HG02884 (cell line): ENCODE data around the gene NFE2L1.

Experiments
- ATAC-seq: cut with Tn5 transposase; IDR thresholded peaks from one replicate; pipeline ENCODE4 v1.9.1; 2021; ENCODE audit warnings: mild to moderate bottlenecking, moderate library complexity; ENCODE audit not compliant: unreplicated experiment

Gene NFE2L1

GRCh38 chr17:48046296-48046695 lies 1.9 kb upstream of the NFE2L1 start:
- ATAC-seq, result no peak

GRCh38 chr17:48047113-48047740 lies 932 bp upstream of the NFE2L1 start:
- no peak for ATAC-seq

GRCh38 chr17:48048384-48049126 lies 396 bp downstream of the NFE2L1 start:
- peak; percentile 29 for ATAC-seq

- no peak for ATAC-seq
These were observed 3.1 kb downstream of the NFE2L1 start for GRCh38 chr17:48051283-48051682.

- no peak for ATAC-seq
These were observed 3.7 kb downstream of the NFE2L1 start for GRCh38 chr17:48051706-48052486.

GRCh38 chr17:48052956-48053757 lies 5.0 kb downstream of the NFE2L1 start:
- no peak for ATAC-seq

- no peak for ATAC-seq
These were observed 5.6 kb downstream of the NFE2L1 start for GRCh38 chr17:48053758-48054237.

GRCh38 chr17:48054238-48055185 lies 6.4 kb downstream of the NFE2L1 start:
- no peak for ATAC-seq

- no peak for ATAC-seq
These were observed 7.5 kb downstream of the NFE2L1 start for GRCh38 chr17:48055531-48056245.

- ATAC-seq, result no peak
These were observed 8.1 kb downstream of the NFE2L1 start for GRCh38 chr17:48056246-48056745.

GRCh38 chr17:48056879-48057278 lies 8.7 kb downstream of the NFE2L1 start:
- ATAC-seq, result no peak

- no peak for ATAC-seq
These were observed 9.5 kb downstream of the NFE2L1 start for GRCh38 chr17:48057626-48058025.

GRCh38 chr17:48058393-48059124 lies 10.4 kb downstream of the NFE2L1 start:
- no peak for ATAC-seq

- ATAC-seq, result no peak
These were observed 11.0 kb downstream of the NFE2L1 start for GRCh38 chr17:48059125-48059668.

- ATAC-seq, result no peak
These were observed 12.1 kb downstream of the NFE2L1 start for GRCh38 chr17:48060249-48060648.

- no peak for ATAC-seq
These were observed 14.1 kb downstream of the NFE2L1 start for GRCh38 chr17:48062273-48062672.

- no peak for ATAC-seq
These were observed 16.5 kb downstream of the NFE2L1 start for GRCh38 chr17:48064638-48065037.

- no peak for ATAC-seq
These were observed 18.0 kb downstream of the NFE2L1 start for GRCh38 chr17:48066192-48066591.
